GM12874 (cell line): ENCODE data around the gene ERN1.

Experiments used
- TF ChIP-seq, protein P1 (sequence below): IDR thresholded peaks from 2 replicates; pipeline ENCODE4 v1.5.1; 2011; ENCODE audit warnings: low read depth, mild to moderate bottlenecking, control low read depth, low read length, moderate library complexity; ENCODE audit not compliant: insufficient read depth

ERN1 gene

DNA sequence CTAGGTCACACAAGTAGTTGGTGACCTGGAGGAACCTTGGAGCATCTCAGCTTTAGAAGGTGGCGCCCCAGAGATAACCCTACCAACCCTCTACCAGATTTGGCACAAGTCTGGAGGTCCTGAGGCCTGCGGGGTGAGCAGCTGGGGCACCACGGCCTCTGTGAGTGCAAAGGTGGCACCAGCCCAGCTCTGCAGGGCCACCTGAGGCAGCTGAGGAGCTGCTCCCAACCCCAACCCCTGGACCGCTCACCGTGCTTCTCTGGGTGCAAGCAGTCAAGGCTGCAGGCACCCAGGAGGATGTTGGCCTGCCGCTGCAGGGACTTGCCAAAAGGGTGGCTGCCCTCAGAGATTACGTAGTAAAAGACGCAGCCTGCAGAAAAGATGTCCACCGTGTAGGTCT is 81.1 kb downstream of the ERN1 start:
- TF ChIP-seq, protein P1, sequence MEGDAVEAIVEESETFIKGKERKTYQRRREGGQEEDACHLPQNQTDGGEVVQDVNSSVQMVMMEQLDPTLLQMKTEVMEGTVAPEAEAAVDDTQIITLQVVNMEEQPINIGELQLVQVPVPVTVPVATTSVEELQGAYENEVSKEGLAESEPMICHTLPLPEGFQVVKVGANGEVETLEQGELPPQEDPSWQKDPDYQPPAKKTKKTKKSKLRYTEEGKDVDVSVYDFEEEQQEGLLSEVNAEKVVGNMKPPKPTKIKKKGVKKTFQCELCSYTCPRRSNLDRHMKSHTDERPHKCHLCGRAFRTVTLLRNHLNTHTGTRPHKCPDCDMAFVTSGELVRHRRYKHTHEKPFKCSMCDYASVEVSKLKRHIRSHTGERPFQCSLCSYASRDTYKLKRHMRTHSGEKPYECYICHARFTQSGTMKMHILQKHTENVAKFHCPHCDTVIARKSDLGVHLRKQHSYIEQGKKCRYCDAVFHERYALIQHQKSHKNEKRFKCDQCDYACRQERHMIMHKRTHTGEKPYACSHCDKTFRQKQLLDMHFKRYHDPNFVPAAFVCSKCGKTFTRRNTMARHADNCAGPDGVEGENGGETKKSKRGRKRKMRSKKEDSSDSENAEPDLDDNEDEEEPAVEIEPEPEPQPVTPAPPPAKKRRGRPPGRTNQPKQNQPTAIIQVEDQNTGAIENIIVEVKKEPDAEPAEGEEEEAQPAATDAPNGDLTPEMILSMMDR = no peak

- TF ChIP-seq, protein P1 = no peak
Observed at GRCh38 chr17:64045176-64045575, 84.8 kb downstream of the ERN1 start.

- TF ChIP-seq, protein P1 = no peak
Observed at GRCh38 chr17:64042700-64043485, 87.1 kb downstream of the ERN1 start.

DNA sequence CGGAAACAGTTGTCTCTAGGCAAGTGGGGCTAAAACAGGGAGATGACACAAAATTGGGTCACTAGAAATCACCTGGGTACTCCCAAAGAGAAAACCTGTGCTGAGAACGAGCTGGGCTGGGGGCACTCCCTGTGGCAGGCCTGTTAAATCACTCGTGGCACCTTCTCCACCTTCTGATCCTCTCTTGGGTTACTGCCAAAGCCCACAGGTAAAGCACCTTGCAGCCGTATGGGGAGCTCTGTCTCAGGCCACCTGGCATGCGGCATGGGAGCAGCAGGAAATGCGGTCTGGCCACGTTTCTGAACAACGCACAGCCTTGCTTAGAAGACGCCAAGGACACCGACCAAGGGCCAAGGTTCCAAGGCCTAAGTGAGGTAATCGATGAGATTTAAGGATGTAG is 88.0 kb downstream of the ERN1 start:
- TF ChIP-seq, protein P1 = no peak

- TF ChIP-seq, protein P1 = no peak
Observed at GRCh38 chr17:64040206-64040605, 89.7 kb downstream of the ERN1 start.

DNA sequence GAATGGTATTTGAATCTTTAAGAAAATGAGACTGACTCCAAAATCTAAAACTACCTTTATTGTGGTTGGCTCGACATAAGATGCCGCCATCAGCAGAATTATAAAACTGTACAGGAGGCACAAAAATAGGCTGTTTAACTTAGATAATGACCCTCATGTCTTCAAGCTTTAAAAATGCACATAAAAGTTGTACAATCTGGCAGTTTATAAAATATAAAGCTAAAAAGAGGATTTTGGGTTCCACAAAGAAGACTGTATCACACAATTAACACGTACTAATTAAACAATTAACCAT is 90.9 kb downstream of the ERN1 start:
- TF ChIP-seq, protein P1 = no peak

DNA sequence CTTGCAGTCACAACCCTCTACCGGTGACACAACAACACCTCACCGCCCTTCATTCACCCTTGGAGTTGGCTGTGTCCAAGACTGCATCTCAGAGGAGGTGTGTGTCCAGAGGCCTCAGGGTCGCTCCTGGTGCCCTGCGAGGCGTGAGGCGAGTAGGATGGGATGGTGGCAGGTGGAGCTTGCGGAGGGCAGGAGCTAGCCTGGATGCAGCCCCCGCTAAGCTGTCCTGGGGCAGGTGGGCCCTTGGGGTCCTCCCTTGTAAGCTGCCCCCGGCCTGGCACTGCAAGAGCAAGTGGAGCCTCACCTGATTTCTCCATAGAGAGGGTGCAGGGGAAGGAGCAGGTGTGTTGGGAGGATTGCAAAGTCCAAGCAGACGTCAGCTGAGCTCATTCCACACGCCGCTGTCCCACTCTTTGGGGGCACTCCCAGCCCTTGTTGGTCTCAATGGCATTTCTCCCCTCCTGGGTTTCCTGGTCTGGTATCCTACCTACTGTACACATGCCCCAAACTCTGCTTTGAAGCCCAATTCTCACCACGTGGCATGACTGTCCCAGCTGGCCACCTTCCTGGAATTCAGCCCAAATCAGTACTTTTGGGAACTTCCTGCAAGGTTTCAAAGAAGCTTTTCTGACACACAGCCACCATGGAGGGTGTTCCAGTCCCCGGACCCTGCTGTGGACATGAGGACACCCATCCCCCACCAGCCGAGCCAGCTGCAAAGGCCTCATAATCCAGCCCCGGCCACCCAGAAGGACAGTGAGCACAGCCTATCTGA is 91.4 kb downstream of the ERN1 start:
- TF ChIP-seq, protein P1 = no peak
